IMR-90 (cell line): ENCODE measurements around the gene RIPOR2. TPM values are rescaled to one million over a fixed set of nuclear protein-coding genes. Genes with fewer than 3 reads are reported as not detected.

Experiments
- ATAC-seq: fragments of 200-7000 bp; cut with Tn5 transposase; 2 replicates; pipeline ENCODE4 v1.9.1; 2020; ENCODE audit warnings: low read depth, mild to moderate bottlenecking, moderate library complexity
- BruUV-seq: library from RNA; stranded (reverse); fragments of 400-500 nt; replicated peaks from 2 replicates; lab custom pipeline; 2021; lab: Mats Ljungman, UMichigan
- CTCF ChIA-PET: fragments of 300-600 bp; formaldehyde crosslinking; extraction: SDS; loops from one replicate; lab custom pipeline; 2021; ENCODE audit warnings: antibody characterized with exemption; lab: Yijun Ruan, JAX
- POLR2A ChIA-PET: fragments of 300-600 bp; sonication (Branson Sonifier 250); formaldehyde crosslinking; loops from one replicate; lab custom pipeline; 2022; ENCODE audit warnings: antibody characterized with exemption; ENCODE audit not compliant: unreplicated experiment; lab: Charles Lee
- DNase-seq: peaks from one replicate; pipeline ENCODE4 v3.0.0; 2013
- H2AFZ ChIP-seq: replicated peaks from 2 replicates; pipeline ENCODE3; 2013; ENCODE audit warnings: low read length, mild to moderate bottlenecking; ENCODE audit not compliant: poor library complexity
- H2AK5ac ChIP-seq: 2 replicates; pipeline ENCODE4 v1.6.1; 2013; ENCODE audit warnings: low read depth, low read length, inconsistent platforms
- H2AK9ac ChIP-seq: replicated peaks from 2 replicates; pipeline ENCODE3; 2013; ENCODE audit warnings: mild to moderate bottlenecking, low read depth, low read length, moderate library complexity; ENCODE audit not compliant: poor library complexity
- H2BK120ac ChIP-seq: 2 replicates; pipeline ENCODE4 v1.6.1; 2013; ENCODE audit warnings: low read depth, low read length, inconsistent platforms
- H2BK15ac ChIP-seq: 3 replicates; pipeline ENCODE4 v1.6.1; 2013; ENCODE audit warnings: low read depth, low read length, inconsistent platforms
- H2BK20ac ChIP-seq: 2 replicates; pipeline ENCODE4 v1.6.1; 2013; ENCODE audit warnings: low read depth, mild to moderate bottlenecking, inconsistent platforms, low read length, moderate library complexity
- H2BK5ac ChIP-seq: 2 replicates; pipeline ENCODE4 v1.6.1; 2013; ENCODE audit warnings: mild to moderate bottlenecking, low read depth, low read length, inconsistent platforms; ENCODE audit not compliant: poor library complexity, severe bottlenecking
- H3K14ac ChIP-seq: replicated peaks from 2 replicates; pipeline ENCODE4 v1.6.1; 2013; ENCODE audit warnings: low read depth, low read length, inconsistent platforms
- H3K18ac ChIP-seq: 2 replicates; pipeline ENCODE4 v1.6.1; 2013; ENCODE audit warnings: low read depth, low read length, control low read depth
- H3K23ac ChIP-seq: 2 replicates; pipeline ENCODE4 v1.6.1; 2013; ENCODE audit warnings: low read depth, low read length, inconsistent platforms
- H3K27ac ChIP-seq: 2 replicates; pipeline ENCODE4 v1.5.1; 2013; ENCODE audit warnings: mild to moderate bottlenecking, control low read depth, low read length; ENCODE audit not compliant: insufficient read depth
- H3K27me3 ChIP-seq: 2 replicates; pipeline ENCODE4 v1.6.1; 2013; ENCODE audit warnings: low read length; ENCODE audit not compliant: control insufficient read depth, insufficient read depth
- H3K36me3 ChIP-seq: 2 replicates; pipeline ENCODE4 v1.6.1; 2013; ENCODE audit warnings: low read length, mixed read lengths; ENCODE audit not compliant: control insufficient read depth, insufficient read depth
- H3K4ac ChIP-seq: 2 replicates; pipeline ENCODE4 v1.6.1; 2013; ENCODE audit warnings: low read depth, low read length, inconsistent platforms
- H3K4me1 ChIP-seq: 2 replicates; pipeline ENCODE4 v1.6.1; 2013; ENCODE audit warnings: low read length, mixed read lengths; ENCODE audit not compliant: control insufficient read depth, insufficient read depth
- H3K4me2 ChIP-seq: 2 replicates; pipeline ENCODE4 v1.6.1; 2013; ENCODE audit warnings: low read depth, mild to moderate bottlenecking, control low read depth, low read length, moderate library complexity
- H3K4me3 ChIP-seq: 2 replicates; pipeline ENCODE4 v1.5.1; 2013; ENCODE audit warnings: low read depth, mild to moderate bottlenecking, control low read depth, low read length, moderate library complexity; ENCODE audit not compliant: insufficient read depth
- H3K56ac ChIP-seq: 2 replicates; pipeline ENCODE4 v1.6.1; 2013; ENCODE audit warnings: low read length, inconsistent platforms; ENCODE audit not compliant: insufficient read depth; ENCODE audit errors: extremely low read depth
- H3K79me1 ChIP-seq, 2 experiments: 2 replicates each; pipeline ENCODE4 v1.6.1; 2013; ENCODE audit warnings: low read length in 2 of 2, inconsistent platforms in 1 of 2, low read depth in 1 of 2
- H3K9ac ChIP-seq: 2 replicates; pipeline ENCODE4 v1.6.1; 2013; ENCODE audit warnings: low read depth, low read length, control low read depth
- H3K9me1 ChIP-seq: 2 replicates; pipeline ENCODE4 v1.6.1; 2013; ENCODE audit warnings: low read length, inconsistent platforms; ENCODE audit not compliant: insufficient read depth
- H3K9me3 ChIP-seq: 2 replicates; pipeline ENCODE4 v1.6.1; 2013; ENCODE audit warnings: low read length; ENCODE audit not compliant: control insufficient read depth, insufficient read depth
- H4K20me1 ChIP-seq: 2 replicates; pipeline ENCODE4 v1.6.1; 2013; ENCODE audit warnings: low read length, inconsistent platforms; ENCODE audit not compliant: insufficient read depth
- H4K5ac ChIP-seq: 2 replicates; pipeline ENCODE4 v1.6.1; 2013; ENCODE audit warnings: mild to moderate bottlenecking, low read depth, low read length, control low read depth
- H4K8ac ChIP-seq, 2 experiments: 2 replicates each; pipeline ENCODE4 v1.6.1; 2013; ENCODE audit warnings: low read depth in 2 of 2, low read length in 2 of 2, control low read depth in 1 of 2, inconsistent platforms in 1 of 2
- H4K91ac ChIP-seq: 2 replicates; pipeline ENCODE4 v1.6.1; 2013; ENCODE audit warnings: low read depth, low read length, inconsistent platforms; ENCODE audit not compliant: insufficient read depth
- MXI1 ChIP-seq: IDR thresholded peaks from 2 replicates; pipeline ENCODE4 v1.6.1; 2012; ENCODE audit warnings: low read depth, mild to moderate bottlenecking, low read length, moderate library complexity, borderline replicate concordance
- RAD21 ChIP-seq: IDR thresholded peaks from 2 replicates; pipeline ENCODE4 v1.6.1; 2012; ENCODE audit warnings: low read length, improper control_type of control experiment
- dilution Hi-C: fragments of 300-500 bp; cut with HindIII; formaldehyde crosslinking; loops from one replicate; pipeline ENCODE4 v1.14.3; 2018; ENCODE audit warnings: low sequenced_read_pairs; ENCODE audit not compliant: unreplicated experiment
- in situ Hi-C: fragments of 300-500 bp; cut with MboI; formaldehyde crosslinking; loops from 3 replicates; pipeline ENCODE4 v1.14.3; 2019; ENCODE audit warnings: low sequenced_read_pairs, inconsistent platforms, mixed read lengths
- intact Hi-C: fragments of 100-400 bp; cut with micrococcal nuclease; formaldehyde crosslinking; loops from 2 replicates; pipeline ENCODE4 v1.10.0; 2022
- polyA plus RNA-seq, 3 experiments: library from polyadenylated mRNA; depleted of rRNA; stranded (reverse); fragments of >200 nt; gene quantifications; 2 replicates each; pipeline ENCODE4 v1.2.3, GENCODE V29; 2012; ENCODE audit warnings: low replicate concordance in 1 of 3
- total RNA-seq: library from RNA; depleted of rRNA; stranded (reverse); fragments of >200 nt; gene quantifications from 2 replicates; pipeline ENCODE4 v1.2.3, GENCODE V29; 2012

Gene RIPOR2
- total and polyA plus RNA-seq, 2 of the 4 experiments (the other 2 are of a cell fraction): 1.1 to 1.2 TPM

DNA sequence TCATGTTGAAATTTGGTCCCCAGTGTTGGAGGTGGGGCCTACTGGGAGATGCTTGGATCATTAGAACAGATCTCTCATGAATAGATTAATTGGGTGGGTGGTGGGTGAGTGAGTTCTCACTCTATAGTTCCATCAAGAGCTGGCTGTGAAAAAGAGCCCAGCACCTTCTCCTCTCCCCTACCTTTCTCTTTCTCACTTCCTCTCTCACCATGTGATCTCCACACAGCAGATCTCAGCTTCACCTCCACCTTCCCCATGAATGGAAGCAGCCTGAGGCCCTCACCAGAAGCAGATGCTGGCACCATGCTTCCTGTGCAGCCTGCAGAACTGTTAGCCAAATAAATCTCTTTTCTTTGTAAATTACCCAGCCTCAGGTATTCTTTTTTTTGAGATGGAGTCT, 173.9 kb downstream of the RIPOR2 start:
- H3K9me3 ChIP-seq: no peaks in the 10 kb centered on the region
- ATAC-seq: no peak
- no peak overlapping the region for H2BK5ac ChIP-seq
- no peaks in the 10 kb centered on the region; the same call in 1 of the 2 replicates for H3K4me1 ChIP-seq
- no peak overlapping the region for H4K5ac ChIP-seq
- H4K91ac ChIP-seq: no peak overlapping the region
- H3K23ac ChIP-seq: no peak overlapping the region
- H2AFZ ChIP-seq: no peak overlapping the region
- H3K4ac ChIP-seq: no peak overlapping the region
- no peak overlapping the region for H2BK20ac ChIP-seq
- H2BK120ac ChIP-seq: no peak overlapping the region
- H3K36me3 ChIP-seq: no peaks in the 10 kb centered on the region
- no peaks in the 10 kb centered on the region for H3K79me1 ChIP-seq
- CTCF ChIA-PET: no interaction called here
- H3K27me3 ChIP-seq: no peaks in the 10 kb centered on the region
- in situ Hi-C loops: loop anchor here (5.0 kb wide), 1 partner anchor 180 kb away; no protein-coding TSS in a partner anchor
- no peak overlapping the region for H2AK5ac ChIP-seq
- H3K14ac ChIP-seq: no peak overlapping the region
- intact Hi-C loops: loop anchor here (10.0 kb wide), 1 partner anchor 477 kb away; no protein-coding TSS in a partner anchor
- no peak for DNase-seq
- no peaks in the 10 kb centered on the region for H4K20me1 ChIP-seq
- no peak overlapping the region for H3K56ac ChIP-seq
- H3K18ac ChIP-seq: no peak overlapping the region
- no peak overlapping the region for H3K9ac ChIP-seq
- dilution Hi-C loops: no loop called here
- H2BK15ac ChIP-seq: no peak overlapping the region
- no peak overlapping the region for H3K4me3 ChIP-seq
- no TSS peak for BruUV-seq
- H2AK9ac ChIP-seq: no peak overlapping the region
- no peak overlapping the region for H4K8ac ChIP-seq
- H3K4me2 ChIP-seq: no peak overlapping the region
- no peak overlapping the region for H3K27ac ChIP-seq
- no peaks in the 10 kb centered on the region; the same call in 1 of the 2 replicates for H3K9me1 ChIP-seq
- POLR2A ChIA-PET: no interaction called here
- TF ChIP-seq MXI1 (no peak), RAD21 (no peak)
